A673 (cell line): ENCODE data around the gene SNTB2.

ENCODE experiments used
- CTCF ChIP-seq: fragments of 300-800, 200-600 bp; sonication (generic); conservative IDR thresholded peaks from 2 replicates; pipeline ENCODE4 v1.5.1; 2017; ENCODE audit warnings: low read depth, mild to moderate bottlenecking, antibody characterized with exemption, low read length, moderate library complexity, mixed read lengths
- EZH2 ChIP-seq: fragments of 200-600 bp; sonication (generic); IDR thresholded peaks from 2 replicates; pipeline ENCODE4 v1.6.1; 2017; ENCODE audit warnings: borderline replicate concordance, low read depth, mild to moderate bottlenecking, mixed read lengths, antibody characterized with exemption, low read length; ENCODE audit not compliant: poor library complexity, severe bottlenecking

DNA sequence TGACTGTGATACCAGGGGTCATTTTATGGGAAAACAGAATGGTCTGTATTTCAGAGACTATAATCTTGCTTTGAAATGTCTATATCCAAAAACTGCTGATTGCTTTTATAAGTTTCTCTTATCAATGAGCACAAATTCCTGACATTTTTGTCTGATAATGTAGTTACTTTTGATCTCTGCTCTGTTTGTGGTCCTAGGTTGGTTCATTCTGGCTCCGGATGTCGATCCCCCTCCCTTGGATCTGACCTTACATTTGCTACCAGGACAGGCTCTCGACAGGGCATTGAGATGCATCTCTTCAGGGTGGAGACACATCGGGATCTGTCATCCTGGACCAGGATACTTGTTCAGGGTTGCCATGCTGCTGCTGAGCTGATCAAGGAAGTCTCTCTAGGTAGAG lies 96.9 kb downstream of the SNTB2 start:
- TF ChIP-seq CTCF (no peak), EZH2 (no peak)
